Natural killer cell (primary cell): Measurements from ENCODE around the gene OR2M5. TPM values are rescaled to one million over a fixed set of nuclear protein-coding genes. Genes with fewer than 3 reads are reported as not detected.

Experiments used
- ATAC-seq, 3 donors: fragments of 150-1000 bp in 2 of 3; fragments of 200-7000 bp in 1 of 3; cut with Tn5 transposase; 1 replicate in 1 of 3; 2 replicates in 2 of 3; pipeline ENCODE4 v1.10.0; 2021; ENCODE audit warnings: mild to moderate bottlenecking in 2 of 3, moderate library complexity in 2 of 3
- DNase-seq, 2 donors: peaks; one replicate each; pipeline versions ENCODE4 v3.0.0 to v3.0.0-alpha.2; 2013 to 2021; ENCODE audit warnings: mixed read lengths in 1 of 2
- H3K27ac ChIP-seq: one replicate; pipeline ENCODE4 v1.5.1; 2013; ENCODE audit warnings: mild to moderate bottlenecking, low read length
- H3K27me3 ChIP-seq: one replicate; pipeline ENCODE4 v1.6.1; 2013; ENCODE audit warnings: low read length; ENCODE audit not compliant: control insufficient read depth, insufficient read depth
- H3K36me3 ChIP-seq: one replicate; pipeline ENCODE4 v1.6.1; 2013; ENCODE audit warnings: low read length; ENCODE audit not compliant: control insufficient read depth, insufficient read depth
- H3K4me1 ChIP-seq: one replicate; pipeline ENCODE4 v1.6.1; 2013; ENCODE audit warnings: low read length; ENCODE audit not compliant: control insufficient read depth, insufficient read depth
- H3K4me3 ChIP-seq: one replicate; pipeline ENCODE4 v1.5.1; 2013; ENCODE audit warnings: low read length
- H3K9me3 ChIP-seq: one replicate; pipeline ENCODE4 v1.6.1; 2013; ENCODE audit warnings: low read length; ENCODE audit not compliant: control insufficient read depth, insufficient read depth
- H3K27ac Mint-ChIP-seq, 2 donors: one replicate each; pipeline ENCODE4 v1.8.0; 2022; ENCODE audit warnings: mild to moderate bottlenecking in 2 of 2, mixed read lengths in 2 of 2, moderate library complexity in 1 of 2
- H3K27me3 Mint-ChIP-seq, 2 donors: one replicate each; pipeline ENCODE4 v1.8.0; 2022; ENCODE audit warnings: low read depth in 2 of 2, mixed read lengths in 2 of 2
- H3K36me3 Mint-ChIP-seq: one replicate; pipeline ENCODE4 v1.8.0; 2022; ENCODE audit warnings: mixed read lengths
- H3K4me1 Mint-ChIP-seq, 2 donors: one replicate each; pipeline ENCODE4 v1.8.0; 2022; ENCODE audit warnings: mixed read lengths in 2 of 2
- H3K4me3 Mint-ChIP-seq: one replicate; pipeline ENCODE4 v1.8.0; 2022; ENCODE audit warnings: mild to moderate bottlenecking, moderate library complexity, mixed read lengths
- H3K9me3 Mint-ChIP-seq, 2 donors: one replicate each; pipeline ENCODE4 v1.8.0; 2022; ENCODE audit warnings: mixed read lengths in 2 of 2
- WGBS: methylation state at CpG from one replicate; pipeline ENCODE4 v1.1.7; 2013; ENCODE audit warnings: missing lambda C conversion rate; ENCODE audit not compliant: insufficient coverage; 5-methylcytosine and 5-hydroxymethylcytosine counted together
- intact Hi-C: fragments of 100-400 bp; cut with micrococcal nuclease; formaldehyde crosslinking; loops from one replicate; pipeline ENCODE4 v1.14.2; 2022
- total RNA-seq, 4 donors: library from RNA; stranded (reverse); fragments of 120-200 nt in 1 of 4; gene quantifications; one replicate each; pipeline versions ENCODE4 v1.2.3 to v1.2.4, GENCODE V29; 2013 to 2022
- TF ChIP-seq, protein P1 (sequence below): fragments of 200-600 bp; IDR thresholded peaks from one replicate; pipeline ENCODE4 v1.8.0; 2022; ENCODE audit warnings: antibody characterized with exemption

The OR2M5 gene
- total RNA-seq, 3 donors from 2014 or later (not counting 1 experiment from before 2014, with no cell fraction given) = not detected

DNA sequence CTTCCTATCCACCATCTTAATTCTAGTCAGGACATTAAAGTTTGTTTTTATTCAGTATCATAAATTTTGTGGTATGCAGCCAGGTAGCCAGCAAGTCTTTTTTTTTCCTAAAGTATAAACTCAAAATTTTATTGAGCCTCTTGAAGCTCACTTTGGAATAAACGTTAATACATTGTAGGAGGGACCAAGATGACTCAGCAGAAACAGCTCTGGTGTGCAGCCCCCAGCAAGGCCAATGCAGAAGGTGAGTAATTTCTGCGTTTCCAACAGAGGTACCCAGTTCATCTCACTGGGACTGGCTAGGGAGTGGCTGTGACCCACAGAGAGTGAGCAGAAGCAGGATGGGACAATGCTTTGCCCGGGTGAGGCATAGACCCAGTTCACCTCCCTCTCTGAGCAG is 42.4 kb downstream of the OR2M5 start:
- ATAC-seq = no peak
- H3K4me1 ChIP-seq = no peaks in the 10 kb centered on the region
- no peaks in the 10 kb centered on the region for H3K27me3 ChIP-seq
- no peak overlapping the region for H3K27ac ChIP-seq
- H3K4me3 ChIP-seq = no peak overlapping the region
- Mint-ChIP-seq H3K27me3 (no peaks in the 10 kb centered on the region), H3K36me3 (no peaks in the 10 kb centered on the region), H3K9me3 (peaks cover 13 to 17% of the 10 kb centered on the region in 2 donors), H3K4me1 (no peaks in the 10 kb centered on the region), H3K4me3 (no peak overlapping the region), H3K27ac (no peak overlapping the region)
- intact Hi-C loops = no loop called here
- H3K9me3 ChIP-seq = no peaks in the 10 kb centered on the region
- no peak for DNase-seq
- WGBS = 58% methylated on average over 2 of the region's 3 CpGs
- H3K36me3 ChIP-seq = no peaks in the 10 kb centered on the region
- TF ChIP-seq, protein P1, sequence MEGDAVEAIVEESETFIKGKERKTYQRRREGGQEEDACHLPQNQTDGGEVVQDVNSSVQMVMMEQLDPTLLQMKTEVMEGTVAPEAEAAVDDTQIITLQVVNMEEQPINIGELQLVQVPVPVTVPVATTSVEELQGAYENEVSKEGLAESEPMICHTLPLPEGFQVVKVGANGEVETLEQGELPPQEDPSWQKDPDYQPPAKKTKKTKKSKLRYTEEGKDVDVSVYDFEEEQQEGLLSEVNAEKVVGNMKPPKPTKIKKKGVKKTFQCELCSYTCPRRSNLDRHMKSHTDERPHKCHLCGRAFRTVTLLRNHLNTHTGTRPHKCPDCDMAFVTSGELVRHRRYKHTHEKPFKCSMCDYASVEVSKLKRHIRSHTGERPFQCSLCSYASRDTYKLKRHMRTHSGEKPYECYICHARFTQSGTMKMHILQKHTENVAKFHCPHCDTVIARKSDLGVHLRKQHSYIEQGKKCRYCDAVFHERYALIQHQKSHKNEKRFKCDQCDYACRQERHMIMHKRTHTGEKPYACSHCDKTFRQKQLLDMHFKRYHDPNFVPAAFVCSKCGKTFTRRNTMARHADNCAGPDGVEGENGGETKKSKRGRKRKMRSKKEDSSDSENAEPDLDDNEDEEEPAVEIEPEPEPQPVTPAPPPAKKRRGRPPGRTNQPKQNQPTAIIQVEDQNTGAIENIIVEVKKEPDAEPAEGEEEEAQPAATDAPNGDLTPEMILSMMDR = no peak

GRCh38 chr1:248189026-248189425 is 44.1 kb downstream of the OR2M5 start:
- DNase-seq (no peak), ATAC-seq (no peak)
- Histone ChIP-seq H3K4me1 (no peaks in the 10 kb centered on the region), H3K4me3 (no peak overlapping the region), H3K9me3 (no peaks in the 10 kb centered on the region), H3K27me3 (no peaks in the 10 kb centered on the region), H3K36me3 (no peaks in the 10 kb centered on the region), H3K27ac (no peak overlapping the region)
- TF ChIP-seq, protein P1 = no peak
- peaks cover 11 to 13% of the 10 kb centered on the region in 2 donors for H3K9me3 Mint-ChIP-seq
- no peak overlapping the region for H3K4me3 Mint-ChIP-seq
- H3K4me1 Mint-ChIP-seq = no peaks in the 10 kb centered on the region
- H3K27me3 Mint-ChIP-seq = no peaks in the 10 kb centered on the region
- H3K36me3 Mint-ChIP-seq = no peaks in the 10 kb centered on the region
- intact Hi-C loops = no loop called here
- no peak overlapping the region for H3K27ac Mint-ChIP-seq
- 73% methylated on average over 11 of the region's 11 CpGs for WGBS

- H3K4me3 Mint-ChIP-seq = no peak overlapping the region
- H3K4me1 ChIP-seq = no peaks in the 10 kb centered on the region
- intact Hi-C loops = no loop called here
- peaks cover 9 to 10% of the 10 kb centered on the region in 2 donors for H3K9me3 Mint-ChIP-seq
- no peak overlapping the region for H3K27ac Mint-ChIP-seq
- H3K36me3 Mint-ChIP-seq = no peaks in the 10 kb centered on the region
- no peak overlapping the region for H3K27ac ChIP-seq
- TF ChIP-seq, protein P1 = no peak
- H3K4me3 ChIP-seq = no peak overlapping the region
- 38% methylated on average over 1 of the region's 1 CpG for WGBS
- no peaks in the 10 kb centered on the region for H3K36me3 ChIP-seq
- DNase-seq (no peak), ATAC-seq (no peak)
- no peaks in the 10 kb centered on the region for H3K9me3 ChIP-seq
- H3K27me3 Mint-ChIP-seq = no peaks in the 10 kb centered on the region
- no peaks in the 10 kb centered on the region for H3K4me1 Mint-ChIP-seq
- H3K27me3 ChIP-seq = no peaks in the 10 kb centered on the region
Observed at GRCh38 chr1:248194117-248194516, 49.2 kb downstream of the OR2M5 start.

Other genes starting within 250 kb of the OR2M5 start
- gene OR2W3, start 249.6 kb upstream of the OR2M5 start, total RNA-seq = 1 to 10 TPM in 1 of 3 donors, under 1 TPM in 2; 0.41 to 1.0 (median 0.65) TPM
- gene OR2T8, start 224.9 kb upstream of the OR2M5 start, total RNA-seq = not detected
- not detected for gene OR2AJ1, start 220.3 kb upstream of the OR2M5 start, total RNA-seq
- gene OR2L8, start 196.3 kb upstream of the OR2M5 start, total RNA-seq = 1 to 10 TPM in 1 of 3 donors, not detected in 2; 1.1 TPM
- gene OR2AK2, start 179.9 kb upstream of the OR2M5 start, total RNA-seq = under 1 TPM in 1 of 3 donors, not detected in 2; 0.88 TPM
- gene OR2L5, start 131.5 kb upstream of the OR2M5 start, total RNA-seq = not detected
- gene OR2L2, start 115.1 kb upstream of the OR2M5 start, total RNA-seq = under 1 TPM in 2 of 3 donors, not detected in 1; 0.18 to 0.19 TPM
- not detected for gene OR2L3, start 98.3 kb upstream of the OR2M5 start, total RNA-seq
- under 1 TPM in 1 of 3 donors, not detected in 2; 0.20 TPM for gene OR2L13, start 50.0 kb upstream of the OR2M5 start, total RNA-seq
- gene OR2M2, start 29.7 kb downstream of the OR2M5 start, total RNA-seq = not detected
- gene OR2M3, start 52.1 kb downstream of the OR2M5 start, total RNA-seq = not detected
- gene OR2M4, start 86.3 kb downstream of the OR2M5 start, total RNA-seq = not detected
- gene OR2T33, start 132.8 kb downstream of the OR2M5 start, total RNA-seq = not detected
- gene OR2T12, start 158.3 kb downstream of the OR2M5 start, total RNA-seq = not detected
- not detected for gene OR2M7, start 179.4 kb downstream of the OR2M5 start, total RNA-seq
- gene OR14C36, start 203.6 kb downstream of the OR2M5 start, total RNA-seq = not detected
- not detected for gene OR2T4, start 216.5 kb downstream of the OR2M5 start, total RNA-seq
- not detected for gene OR2T6, start 230.6 kb downstream of the OR2M5 start, total RNA-seq